Stomach (tissue), 9 donors: ENCODE measurements around the gene FOXRED1. TPM values are rescaled to one million over a fixed set of nuclear protein-coding genes. Genes with fewer than 3 reads are reported as not detected.

Experiments used
- DNase-seq, 2 donors: peaks; one replicate each; pipeline versions ENCODE4 v3.0.0 to v3.0.0-alpha.2; 2013 to 2019
- H3K27ac ChIP-seq, 5 donors: fragments of 200-600 bp in 4 of 5; sonication (generic) in 4 of 5; one replicate each; pipeline ENCODE4 v1.5.1; 2013 to 2019; ENCODE audit warnings: mild to moderate bottlenecking in 1 of 5, moderate library complexity in 1 of 5
- H3K27me3 ChIP-seq, 3 donors: fragments of 200-600 bp; sonication (generic); one replicate each; pipeline ENCODE4 v1.5.1; 2017 to 2019; ENCODE audit warnings: mixed run types in 1 of 3
- H3K36me3 ChIP-seq, 4 donors: fragments of 200-600 bp; sonication (generic); 1 replicate in 3 of 4; 2 replicates in 1 of 4; pipeline ENCODE4 v1.5.1; 2016 to 2019
- H3K4me1 ChIP-seq, 4 donors: fragments of 200-600 bp; sonication (generic); one replicate each; pipeline ENCODE4 v1.5.1; 2016 to 2019
- H3K4me3 ChIP-seq, 4 donors: fragments of 200-600 bp; sonication (generic) in 3 of 4; one replicate each; pipeline ENCODE4 v1.5.1; 2016 to 2019; ENCODE audit warnings: mild to moderate bottlenecking in 1 of 4
- H3K9me3 ChIP-seq, 4 donors: fragments of 200-600 bp; sonication (generic); one replicate each; pipeline ENCODE4 v1.5.1; 2016 to 2019
- EP300 ChIP-seq: sonication (generic); formaldehyde crosslinking; IDR thresholded peaks from one replicate; pipeline ENCODE4 v1.6.1; 2017; ENCODE audit warnings: antibody characterized with exemption
- POLR2A ChIP-seq, 4 donors: fragments of 450-650 bp; IDR thresholded peaks; one replicate each; pipeline ENCODE4 v1.6.1; 2016; ENCODE audit warnings: antibody characterized with exemption in 4 of 4, control low read depth in 2 of 4, mild to moderate bottlenecking in 1 of 4, moderate library complexity in 1 of 4
- POLR2AphosphoS5 ChIP-seq, 3 donors: sonication (generic); formaldehyde crosslinking; IDR thresholded peaks; one replicate each; pipeline ENCODE4 v1.6.1; 2016; ENCODE audit warnings: antibody characterized with exemption in 3 of 3
- WGBS, 5 donors: extraction: QIAGEN DNeasy Blood & Tissue Kit in 3 of 5; methylation state at CpG; one replicate each; pipeline versions ENCODE4 v1.1.5 to v1.1.7; 2013 to 2018; 5-methylcytosine and 5-hydroxymethylcytosine counted together
- intact Hi-C: fragments of 100-400 bp; cut with DNase I; formaldehyde crosslinking; loops from one replicate; pipeline ENCODE4 v1.15.1; 2023; ENCODE audit warnings: low total_unique reads
- polyA plus RNA-seq, 3 donors: library from polyadenylated mRNA; stranded (reverse); fragments of 200-250 nt; gene quantifications; one replicate each; pipeline ENCODE4 v1.2.3, GENCODE V29; 2013
- total RNA-seq, 5 donors: library from RNA; depleted of rRNA; stranded (reverse); fragments of >200 nt; gene quantifications; one replicate each; pipeline versions ENCODE4 v1.1.0 to v1.2.3, GENCODE V29; 2014 to 2016
- TF ChIP-seq, protein P1 (sequence below), 7 experiments: fragments of 450-650 bp in 4 of 7; fragments of 200-600 bp in 3 of 7; sonication (generic) in 3 of 7; IDR thresholded peaks; one replicate each; pipeline ENCODE4 v1.5.1; 2016 to 2019; ENCODE audit warnings: antibody characterized with exemption in 7 of 7, control low read depth in 2 of 7, mild to moderate bottlenecking in 1 of 7
- donor health status: healthy with polysubstance abuse.
- donor health status: Bipolar disorder and iron deficiency.
- donor health status: healthy.

Gene FOXRED1
- total and polyA plus RNA-seq, 8 donors = 5.4 to 26.3 (median 17.4) TPM

DNA sequence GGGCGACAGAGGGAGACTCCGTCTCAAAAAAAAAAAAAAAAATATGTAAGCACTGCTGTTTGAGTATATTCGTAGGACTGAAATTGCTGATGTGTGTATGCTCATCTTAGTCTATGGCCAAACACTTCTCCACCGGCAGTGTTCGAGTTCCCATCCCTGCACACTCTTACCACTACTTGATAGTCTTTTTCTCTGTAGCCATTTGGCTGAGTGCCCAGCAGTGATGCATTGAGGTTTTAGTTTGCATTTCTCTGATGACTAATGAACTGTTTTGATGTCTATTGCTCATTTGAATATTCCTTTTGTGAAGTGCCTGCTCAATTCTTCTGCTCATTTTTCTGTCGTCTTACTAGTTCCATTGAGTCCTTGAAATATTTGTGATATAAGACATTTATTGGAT lies 15.9 kb downstream of the FOXRED1 start:
- TF ChIP-seq POLR2AphosphoS5 (IDR thresholded peaks at IDR 0.05) (peak in 1 of 3 donors; percentile 31), POLR2A (IDR thresholded peaks at IDR 0.05) (no peak)
- TF ChIP-seq, protein P1, sequence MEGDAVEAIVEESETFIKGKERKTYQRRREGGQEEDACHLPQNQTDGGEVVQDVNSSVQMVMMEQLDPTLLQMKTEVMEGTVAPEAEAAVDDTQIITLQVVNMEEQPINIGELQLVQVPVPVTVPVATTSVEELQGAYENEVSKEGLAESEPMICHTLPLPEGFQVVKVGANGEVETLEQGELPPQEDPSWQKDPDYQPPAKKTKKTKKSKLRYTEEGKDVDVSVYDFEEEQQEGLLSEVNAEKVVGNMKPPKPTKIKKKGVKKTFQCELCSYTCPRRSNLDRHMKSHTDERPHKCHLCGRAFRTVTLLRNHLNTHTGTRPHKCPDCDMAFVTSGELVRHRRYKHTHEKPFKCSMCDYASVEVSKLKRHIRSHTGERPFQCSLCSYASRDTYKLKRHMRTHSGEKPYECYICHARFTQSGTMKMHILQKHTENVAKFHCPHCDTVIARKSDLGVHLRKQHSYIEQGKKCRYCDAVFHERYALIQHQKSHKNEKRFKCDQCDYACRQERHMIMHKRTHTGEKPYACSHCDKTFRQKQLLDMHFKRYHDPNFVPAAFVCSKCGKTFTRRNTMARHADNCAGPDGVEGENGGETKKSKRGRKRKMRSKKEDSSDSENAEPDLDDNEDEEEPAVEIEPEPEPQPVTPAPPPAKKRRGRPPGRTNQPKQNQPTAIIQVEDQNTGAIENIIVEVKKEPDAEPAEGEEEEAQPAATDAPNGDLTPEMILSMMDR (IDR thresholded peaks at IDR 0.05) = no peak
- Histone ChIP-seq H3K4me3 (peak overlapping the region in 1 of 4 donors; percentile 69), H3K36me3 (peaks cover 0 to 26% (median 20%) of the 10 kb centered on the region in 4 donors), H3K4me1 (peaks cover 8 to 47% (median 24%) of the 10 kb centered on the region in 4 donors), H3K27me3 (no peaks in the 10 kb centered on the region), H3K27ac (no peak overlapping the region), H3K9me3 (no peaks in the 10 kb centered on the region)
- intact Hi-C loops = no loop called here
- 45 to 50% (median 46%) methylated on average over 6 of the region's 6 CpGs for WGBS, 5 donors
- DNase-seq = peak; percentile 76 to 87

DNA sequence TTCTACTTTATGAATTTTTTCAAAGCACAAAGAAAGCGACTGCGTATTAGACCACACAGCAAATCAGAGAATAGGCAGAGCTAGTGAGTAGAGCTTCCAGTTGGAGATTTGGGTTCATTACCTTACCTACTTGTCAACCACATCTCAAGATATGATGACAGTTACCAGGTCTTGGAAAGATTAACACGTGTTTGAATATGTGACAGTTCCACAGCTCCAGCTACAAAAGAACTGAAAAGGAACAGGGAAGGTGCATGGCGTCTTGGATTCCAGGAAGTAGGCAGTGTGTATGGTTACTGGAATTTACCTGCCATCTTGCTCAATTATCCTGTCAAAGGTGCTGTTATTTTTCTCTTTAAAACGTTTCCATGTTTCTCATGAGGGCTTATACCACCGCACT lies 19.3 kb downstream of the FOXRED1 start:
- Histone ChIP-seq H3K27me3 (no peaks in the 10 kb centered on the region), H3K27ac (no peak overlapping the region), H3K36me3 (peaks cover 28 to 59% (median 53%) of the 10 kb centered on the region in 4 donors), H3K4me3 (no peak overlapping the region), H3K4me1 (peaks cover 0 to 25% (median 12%) of the 10 kb centered on the region in 4 donors), H3K9me3 (no peaks in the 10 kb centered on the region)
- intact Hi-C loops = no loop called here
- DNase-seq = no peak
- TF ChIP-seq POLR2A (IDR thresholded peaks at IDR 0.05) (no peak), EP300 (no peak), POLR2AphosphoS5 (IDR thresholded peaks at IDR 0.05) (no peak)
- TF ChIP-seq, protein P1 (IDR thresholded peaks at IDR 0.05) = no peak
- WGBS, 5 donors = 84 to 88% (median 86%) methylated on average over 6 of the region's 6 CpGs

DNA sequence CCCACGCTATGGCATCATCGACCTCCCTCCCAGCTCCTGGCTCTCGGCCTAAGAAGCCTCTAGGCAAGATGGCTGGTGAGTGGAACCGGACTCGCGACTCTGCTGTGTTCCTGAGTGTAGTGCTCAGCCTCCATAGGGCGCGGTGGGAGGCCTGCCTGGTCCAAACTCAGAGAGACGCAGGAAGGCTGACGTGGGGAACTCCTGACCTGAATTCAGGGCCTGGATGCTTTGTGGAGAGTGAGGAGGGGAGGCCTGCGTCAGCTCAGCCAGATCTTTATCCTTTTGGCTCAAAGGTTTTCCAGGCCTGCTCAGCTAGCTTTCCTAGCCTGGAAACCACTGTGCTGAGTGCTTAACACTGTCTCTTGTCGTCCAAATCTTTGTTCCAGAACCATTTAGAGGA lies 21.9 kb downstream of the FOXRED1 start:
- Histone ChIP-seq H3K4me1 (no peaks in the 10 kb centered on the region), H3K27ac (peak overlapping the region in 1 of 5 donors; percentile 2), H3K4me3 (no peak overlapping the region), H3K9me3 (no peaks in the 10 kb centered on the region), H3K27me3 (no peaks in the 10 kb centered on the region), H3K36me3 (peaks cover 38 to 86% (median 77%) of the 10 kb centered on the region in 4 donors)
- TF ChIP-seq POLR2A (IDR thresholded peaks at IDR 0.05) (no peak), EP300 (no peak), POLR2AphosphoS5 (IDR thresholded peaks at IDR 0.05) (no peak)
- TF ChIP-seq, protein P1 (IDR thresholded peaks at IDR 0.05) = no peak
- no peak for DNase-seq
- intact Hi-C loops = no loop called here
- 81 to 90% (median 85%) methylated on average over 12 of the region's 12 CpGs for WGBS, 5 donors

DNA sequence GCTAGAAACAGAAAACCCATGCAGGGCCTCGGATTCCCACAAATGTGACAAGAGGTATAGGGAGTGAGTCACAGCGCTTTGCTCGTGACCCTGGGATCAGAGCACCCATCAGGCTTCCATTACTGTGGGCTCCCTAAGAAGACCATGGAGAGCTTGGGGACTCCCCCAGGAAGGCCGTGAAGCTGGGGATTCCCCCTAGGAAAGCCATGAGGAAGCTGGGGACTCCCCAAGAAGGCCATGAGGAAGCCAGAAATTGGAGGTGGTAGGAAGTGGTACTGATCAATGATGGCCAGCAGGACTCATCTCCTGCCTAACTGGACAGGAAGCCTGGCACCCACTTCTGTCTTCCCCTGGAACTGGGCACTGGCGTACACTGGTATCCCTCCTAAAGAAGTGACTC lies 24.8 kb downstream of the FOXRED1 start:
- H3K27me3 ChIP-seq = no peaks in the 10 kb centered on the region
- no peak for DNase-seq
- H3K36me3 ChIP-seq = peaks cover 38 to 86% (median 79%) of the 10 kb centered on the region in 4 donors
- H3K27ac ChIP-seq = no peak overlapping the region
- TF ChIP-seq POLR2AphosphoS5 (IDR thresholded peaks at IDR 0.05) = no peak
- TF ChIP-seq POLR2A (IDR thresholded peaks at IDR 0.05) = no peak
- TF ChIP-seq, protein P1 (IDR thresholded peaks at IDR 0.05) = no peak
- TF ChIP-seq EP300 = no peak
- no peaks in the 10 kb centered on the region for H3K4me1 ChIP-seq
- no peaks in the 10 kb centered on the region for H3K9me3 ChIP-seq
- no peak overlapping the region for H3K4me3 ChIP-seq
- 73 to 85% (median 84%) methylated on average over 4 to 5 of the region's 5 CpGs for WGBS, 5 donors
- intact Hi-C loops = no loop called here
